Measurements from ENCODE around the gene SON.

DNA sequence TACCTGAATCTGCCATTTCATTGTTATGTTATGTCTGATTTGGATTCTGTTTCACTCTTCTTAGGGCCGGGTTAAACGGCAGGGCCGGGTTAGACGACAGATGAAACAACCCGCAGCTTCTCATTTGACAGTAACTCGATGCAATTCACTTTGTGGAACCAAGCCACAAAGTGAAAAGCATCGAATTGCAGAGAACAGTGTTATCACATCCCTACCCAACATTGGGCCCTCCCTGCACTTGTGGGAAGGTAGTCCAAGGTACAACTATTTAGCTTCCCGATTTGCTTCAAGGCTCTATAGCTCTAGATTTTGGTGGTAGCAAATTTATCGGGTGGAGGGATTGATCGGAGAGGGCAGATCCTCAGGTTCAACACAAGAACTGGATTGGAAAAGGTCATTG is 17.0 kb downstream of the SON start:
- no peak for TF ChIP-seq CTCF (CRISPR knock-in tag; IDR thresholded peaks at IDR 0.05)
- TF ChIP-seq, protein P1, sequence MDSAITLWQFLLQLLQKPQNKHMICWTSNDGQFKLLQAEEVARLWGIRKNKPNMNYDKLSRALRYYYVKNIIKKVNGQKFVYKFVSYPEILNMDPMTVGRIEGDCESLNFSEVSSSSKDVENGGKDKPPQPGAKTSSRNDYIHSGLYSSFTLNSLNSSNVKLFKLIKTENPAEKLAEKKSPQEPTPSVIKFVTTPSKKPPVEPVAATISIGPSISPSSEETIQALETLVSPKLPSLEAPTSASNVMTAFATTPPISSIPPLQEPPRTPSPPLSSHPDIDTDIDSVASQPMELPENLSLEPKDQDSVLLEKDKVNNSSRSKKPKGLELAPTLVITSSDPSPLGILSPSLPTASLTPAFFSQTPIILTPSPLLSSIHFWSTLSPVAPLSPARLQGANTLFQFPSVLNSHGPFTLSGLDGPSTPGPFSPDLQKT (CRISPR knock-in tag; IDR thresholded peaks at IDR 0.05; ENCODE audit: borderline replicate concordance), result no peak

Data from HepG2 (cell line).